Right renal pelvis (tissue), 4 donors: Measurements from ENCODE around the gene PRPF19. TPM values are rescaled to one million over a fixed set of nuclear protein-coding genes. Genes with fewer than 3 reads are reported as not detected.

Source experiments
- DNase-seq, 4 donors: peaks; one replicate each; pipeline ENCODE4 v3.0.0-alpha.2; 2013; ENCODE audit warnings: low read depth in 4 of 4, low spot score in 3 of 4, missing footprints in 1 of 4
- polyA plus RNA-seq, 4 donors: library from polyadenylated mRNA; unstranded; fragments of 120-200 nt; gene quantifications; one replicate each; pipeline ENCODE4 v1.2.1, GENCODE V29; 2013; ENCODE audit not compliant: insufficient read length in 4 of 4

PRPF19 gene
- polyA plus RNA-seq, 4 donors, result 113 to 136 (median 124) TPM

DNA sequence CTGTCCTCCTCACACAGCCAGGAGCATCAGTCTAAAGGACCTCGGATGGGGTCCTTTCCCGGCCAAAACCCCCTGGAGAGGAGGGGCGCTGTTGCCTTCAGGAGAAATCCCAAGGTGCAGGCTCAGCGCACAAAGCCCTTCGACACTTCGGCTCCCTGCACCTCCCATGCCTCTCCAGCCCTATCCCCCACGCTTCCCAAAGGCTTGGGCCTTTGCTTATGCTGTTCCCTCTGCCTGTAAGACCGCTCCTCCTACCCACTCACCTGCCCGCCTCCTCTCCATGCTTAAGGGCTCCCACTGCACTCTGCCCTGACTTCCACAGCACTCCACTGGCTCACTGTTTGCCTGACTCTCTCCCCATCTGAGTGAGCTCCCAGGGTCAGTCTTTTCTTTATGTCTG, 32.1 kb upstream of the PRPF19 start:
- DNase-seq, result no peak

DNA sequence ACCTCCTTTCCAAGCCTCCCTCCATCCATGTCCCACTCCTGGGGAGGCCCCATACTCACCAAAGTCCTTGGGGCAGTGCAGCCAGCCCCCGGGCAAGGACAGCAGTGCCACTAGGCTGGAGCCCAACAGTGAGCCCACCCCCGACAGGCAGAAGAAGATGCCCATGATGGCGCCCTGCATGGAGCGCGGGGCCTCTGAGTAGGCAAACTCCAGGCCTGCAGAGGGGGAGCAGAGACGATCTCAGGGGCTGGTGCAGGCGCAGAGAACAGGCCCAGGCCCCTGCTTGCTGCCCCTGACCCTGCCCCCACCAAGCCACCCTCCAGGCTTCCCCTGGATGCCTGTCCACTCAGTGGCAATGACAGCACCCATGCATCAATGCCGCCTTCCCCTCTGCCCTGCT, 31.4 kb upstream of the PRPF19 start:
- no peak for DNase-seq

- no peak for DNase-seq
Measured at GRCh38 chr11:60937144-60937527, 30.8 kb upstream of the PRPF19 start.

DNA sequence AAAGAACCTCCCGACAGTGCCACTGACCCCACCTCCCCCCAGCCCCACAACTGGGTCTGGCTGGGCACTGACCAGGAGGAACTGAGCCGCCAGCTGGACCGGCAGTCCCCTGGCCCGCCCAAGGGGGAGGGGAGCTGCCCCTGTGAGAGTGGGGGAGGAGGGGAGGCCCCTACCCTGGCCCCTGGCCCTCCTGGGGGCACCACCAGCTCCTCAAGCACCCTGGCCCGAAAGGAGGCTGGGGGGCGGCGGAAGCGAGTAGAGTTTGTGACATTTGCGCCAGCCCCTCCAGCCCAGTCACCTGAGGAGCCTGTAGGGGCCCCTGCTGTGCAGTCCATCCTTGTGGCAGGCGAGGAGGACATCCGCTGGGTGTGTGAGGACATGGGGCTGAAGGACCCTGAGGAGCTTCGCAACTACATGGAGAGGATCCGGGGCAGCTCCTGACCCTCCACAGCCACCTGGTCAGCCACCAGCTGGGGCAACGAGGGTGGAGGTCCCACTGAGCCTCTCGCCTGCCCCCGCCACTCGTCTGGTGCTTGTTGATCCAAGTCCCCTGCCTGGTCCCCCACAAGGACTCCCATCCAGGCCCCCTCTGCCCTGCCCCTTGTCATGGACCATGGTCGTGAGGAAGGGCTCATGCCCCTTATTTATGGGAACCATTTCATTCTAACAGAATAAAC, 30.2 kb upstream of the PRPF19 start:
- no peak for DNase-seq

- DNase-seq, result no peak
Measured at GRCh38 chr11:60935676-60936442, 29.5 kb upstream of the PRPF19 start.

DNA sequence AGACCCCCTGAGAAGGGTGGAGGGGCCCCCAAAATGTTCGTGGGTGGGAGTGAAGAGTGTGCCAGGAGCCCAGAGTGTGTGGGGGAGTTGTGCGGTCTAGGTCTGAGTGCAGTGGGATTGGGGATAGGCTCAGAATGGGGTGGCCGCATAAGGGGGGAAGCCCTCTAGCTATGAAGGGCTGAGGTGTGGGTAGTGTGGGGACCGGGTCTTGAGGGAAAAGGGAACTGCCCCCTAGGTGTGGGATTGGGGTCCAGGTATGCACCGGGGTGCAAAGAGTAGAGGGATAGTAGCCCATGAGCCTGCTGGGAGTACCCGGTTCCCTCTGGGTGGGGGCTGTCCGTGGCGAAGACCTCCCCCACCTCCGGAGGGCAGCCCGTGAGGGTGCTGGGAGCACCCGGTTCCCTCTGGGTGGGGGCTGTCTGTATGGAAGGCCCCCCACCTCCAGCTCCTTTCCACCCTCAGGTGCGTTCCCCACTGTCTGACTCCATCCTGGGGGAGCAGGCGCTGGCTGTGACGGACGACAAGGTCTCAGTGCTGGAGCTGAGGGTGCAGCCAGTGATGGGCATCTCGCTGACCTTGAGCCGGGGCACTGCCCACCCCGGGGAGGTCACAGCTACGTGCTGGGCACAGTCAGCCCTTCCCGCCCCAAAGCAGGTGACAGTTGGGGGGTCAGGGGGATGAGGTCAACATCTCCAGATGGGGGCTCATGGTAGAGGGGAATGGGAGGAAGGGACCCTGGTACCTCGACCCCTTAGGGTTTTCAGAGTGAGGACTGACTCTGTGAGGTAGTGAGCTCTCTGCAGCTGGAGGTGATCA, 28.6 kb upstream of the PRPF19 start:
- no peak for DNase-seq

DNA sequence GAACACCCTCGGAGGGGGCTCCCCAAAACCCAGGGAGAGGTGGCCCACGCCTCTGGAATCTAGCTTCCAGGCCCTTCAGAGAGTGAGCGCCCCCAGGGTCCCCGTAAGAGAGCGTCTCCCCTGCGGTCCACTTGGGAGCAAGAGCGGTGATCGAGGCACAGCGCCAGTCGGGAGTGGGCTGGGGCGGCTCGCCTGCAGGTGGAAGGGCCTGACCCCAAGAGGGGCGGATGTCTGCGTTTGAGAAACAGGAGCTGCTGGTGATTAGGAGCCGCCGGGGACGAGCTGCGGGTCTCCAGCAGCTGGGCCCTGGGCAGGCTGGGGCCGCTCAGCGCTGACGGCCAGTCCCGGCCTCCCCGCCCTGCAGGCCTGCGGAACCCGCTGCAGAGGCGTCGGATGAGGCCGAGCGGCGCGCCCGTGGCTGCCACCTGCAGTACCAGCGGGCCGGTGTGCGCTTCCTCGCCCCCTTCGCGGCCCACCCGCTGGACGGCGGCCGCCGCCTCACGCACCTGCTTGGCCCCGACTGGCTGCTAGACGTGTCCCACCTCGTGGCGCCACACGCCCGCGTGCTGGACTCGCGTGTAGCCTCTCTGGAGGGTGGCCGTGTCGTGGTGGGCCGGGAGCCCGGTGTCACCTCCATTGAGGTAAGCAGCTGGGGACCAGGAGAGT, 27.9 kb upstream of the PRPF19 start:
- DNase-seq, result no peak

GRCh38 chr11:60933416-60934123, 27.2 kb upstream of the PRPF19 start:
- DNase-seq, result no peak

- DNase-seq, result no peak
Measured at GRCh38 chr11:60932605-60933356, 26.4 kb upstream of the PRPF19 start.

- no peak for DNase-seq
Measured at GRCh38 chr11:60931917-60932316, 25.5 kb upstream of the PRPF19 start.

DNA sequence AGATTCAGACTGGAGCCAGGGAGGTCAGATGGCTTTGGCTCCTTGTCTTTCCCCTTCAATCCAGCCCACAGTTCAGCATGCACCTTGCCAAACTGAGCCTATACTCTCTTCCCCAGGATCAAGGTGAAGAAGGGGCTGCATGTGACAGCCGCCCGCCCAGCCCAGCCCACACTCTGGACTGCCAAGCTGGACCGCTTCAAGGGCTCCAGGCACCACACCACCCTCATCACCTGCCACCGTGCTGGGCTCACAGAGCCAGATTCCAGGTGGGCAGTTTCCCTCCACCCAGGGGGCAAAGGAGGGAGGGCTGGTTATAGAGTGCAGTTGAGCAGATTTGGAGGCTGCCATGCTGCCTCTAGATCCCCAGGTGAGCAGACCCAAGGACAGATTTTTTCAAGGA, 24.0 kb upstream of the PRPF19 start:
- DNase-seq, result no peak

DNA sequence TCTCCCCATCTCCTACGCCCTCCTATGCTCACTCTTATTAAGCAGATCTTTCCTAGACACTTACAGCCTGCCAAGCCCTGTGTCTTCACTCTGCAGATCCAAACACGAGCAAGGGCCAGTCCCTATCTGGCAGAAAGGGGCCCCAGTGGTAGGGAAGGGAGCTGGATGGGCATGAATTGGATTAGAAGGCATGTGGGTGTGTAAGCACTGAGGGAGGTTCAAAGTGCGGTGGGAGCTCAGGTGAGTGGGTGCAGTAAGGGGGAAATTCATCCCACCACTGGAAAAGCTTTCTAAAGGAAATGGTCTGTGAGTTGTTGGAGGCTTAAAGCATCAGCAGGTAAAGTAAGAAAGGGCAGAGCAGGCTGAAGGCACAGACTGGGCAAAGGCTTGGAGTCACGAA, 23.4 kb upstream of the PRPF19 start:
- DNase-seq, result no peak

DNA sequence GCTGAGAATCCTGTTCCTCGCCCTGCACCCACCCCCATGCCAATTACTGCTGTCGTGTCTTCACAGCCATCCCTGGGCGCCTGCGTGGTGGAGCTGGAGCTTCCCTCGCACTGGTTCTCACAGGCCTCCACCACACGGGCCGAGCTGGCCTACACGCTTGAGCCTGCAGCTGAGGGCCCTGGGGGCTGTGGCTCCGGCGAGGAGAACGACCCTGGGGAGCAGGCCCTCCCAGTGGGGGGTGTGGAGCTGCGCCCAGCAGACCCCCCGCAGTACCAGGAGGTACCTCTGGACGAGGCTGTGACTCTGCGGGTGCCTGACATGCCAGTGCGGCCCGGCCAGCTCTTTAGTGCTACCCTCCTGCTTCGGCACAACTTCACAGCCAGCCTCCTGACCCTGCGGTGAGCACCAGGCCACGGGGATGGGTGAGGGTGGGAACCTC, 22.2 kb upstream of the PRPF19 start:
- DNase-seq, result no peak

- DNase-seq, result no peak
Measured at GRCh38 chr11:60927600-60927999, 21.2 kb upstream of the PRPF19 start.

DNA sequence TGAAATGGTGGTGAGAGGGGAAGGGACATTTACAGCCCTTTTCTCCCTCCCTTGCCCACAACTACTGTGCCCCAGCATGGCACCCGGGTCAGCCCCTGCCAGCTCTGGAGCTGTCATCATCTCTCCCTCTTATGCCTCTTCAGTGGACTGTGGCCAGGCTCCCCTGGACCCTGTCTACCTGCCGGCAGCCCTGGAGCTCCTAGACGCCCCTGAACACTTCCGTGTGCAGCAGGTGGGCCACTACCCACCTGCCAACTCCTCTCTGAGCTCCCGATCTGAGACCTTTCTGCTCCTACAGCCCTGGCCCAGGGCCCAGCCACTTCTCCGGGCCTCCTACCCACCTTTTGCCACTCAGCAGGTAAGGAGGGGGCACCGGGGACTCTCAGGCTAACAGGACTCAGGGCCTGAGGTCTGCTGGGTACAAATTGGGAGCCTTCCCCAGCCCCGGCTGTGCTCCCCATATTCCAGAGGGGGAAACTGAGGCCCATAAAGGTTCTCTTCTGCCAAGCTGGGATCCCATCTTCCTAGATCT, 20.7 kb upstream of the PRPF19 start:
- DNase-seq, result no peak

- no peak for DNase-seq
Measured at GRCh38 chr11:60926500-60926899, 20.1 kb upstream of the PRPF19 start.

DNA sequence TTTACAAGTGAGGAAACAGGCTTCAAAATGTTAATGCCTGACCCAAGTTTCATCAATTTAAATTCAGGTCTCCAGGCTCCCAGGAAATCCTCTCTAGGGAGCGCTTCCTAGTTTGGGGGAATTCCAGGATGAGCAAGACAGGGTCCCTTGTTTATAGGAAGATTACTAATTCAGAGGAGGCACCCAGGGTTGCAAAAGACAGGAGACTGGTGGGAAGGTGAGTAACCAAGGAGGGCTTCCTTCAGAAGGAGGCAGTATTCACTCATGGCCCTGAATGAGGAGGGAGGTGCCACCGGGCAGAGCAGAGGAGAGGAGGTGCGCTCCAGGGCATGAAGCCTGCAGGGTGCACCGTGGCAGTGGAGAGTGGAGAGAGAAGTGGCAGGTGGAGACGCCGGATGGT, 19.5 kb upstream of the PRPF19 start:
- no peak for DNase-seq

- no peak for DNase-seq
Measured at GRCh38 chr11:60924906-60925853, 18.8 kb upstream of the PRPF19 start.
